ENCODE data around the gene IDS. TPM values are rescaled to one million over a fixed set of nuclear protein-coding genes. Genes with fewer than 3 reads are reported as not detected.

IDS gene
- total RNA-seq, 2 experiments from 2014 or later: 44.0 to 65.8 TPM

GRCh38 chrX:149470955-149471354 is 34.2 kb downstream of the IDS start:
- Histone ChIP-seq H3K36me3 (ENCODE audit: insufficient read depth, low read length) (no peaks in the 10 kb centered on the region), H4K20me1 (ENCODE audit: insufficient read depth, low read length) (no peaks in the 10 kb centered on the region), H3K27ac (ENCODE audit: low read depth, low read length, poor library complexity, severe bottlenecking) (no peak overlapping the region), H3K4me3 (ENCODE audit: low read depth, low read length, poor library complexity, severe bottlenecking) (no peak overlapping the region), H3K9me2 (ENCODE audit: insufficient read depth, low read length) (no peaks in the 10 kb centered on the region), H3K9me3 (ENCODE audit: low read length) (no peaks in the 10 kb centered on the region), H3K4me1 (ENCODE audit: insufficient read depth, low read length, poor library complexity, severe bottlenecking) (no peaks in the 10 kb centered on the region), H2AFZ (ENCODE audit: low read length) (peak overlapping the region; percentile 63; the same call in 1 of the 2 replicates), H3K4me2 (ENCODE audit: low read length) (peak overlapping the region; percentile 27), H3K79me2 (ENCODE audit: insufficient read depth, low read depth, low read length) (no peaks in the 10 kb centered on the region)
- BruUV-seq (replicated peaks): no TSS peak
- intact Hi-C loops (cut with micrococcal nuclease; ENCODE audit: unreplicated experiment): loop anchor here (1.0 to 10.0 kb wide), 3 partner anchors 186 to 1422 kb away; no protein-coding TSS in a partner anchor
- ChIA-PET CTCF (ENCODE audit: unreplicated experiment) (interaction anchor here (0.6 kb wide), 2 partner anchors 816 to 1337 kb away, joined by 3 read pairs; no protein-coding TSS in a partner anchor), POLR2A (interaction anchor here (0.7 kb wide), 1 partner anchor 182 kb away, joined by 3 read pairs; no protein-coding TSS in a partner anchor)
- DNase-seq (ENCODE audit: low spot score): peak; percentile 64
- peak; percentile 81 for TF ChIP-seq CTCF (conservative IDR thresholded peaks at IDR 0.05; ENCODE audit: low read length)
- TF ChIP-seq EZH2phosphoT487 (IDR thresholded peaks at IDR 0.05; ENCODE audit: borderline replicate concordance, low read depth, low read length): no peak

GRCh38 chrX:149469406-149469805 is 35.7 kb downstream of the IDS start:
- intact Hi-C loops (cut with micrococcal nuclease; ENCODE audit: unreplicated experiment): no loop called here
- Histone ChIP-seq H3K4me3 (ENCODE audit: low read depth, low read length, poor library complexity, severe bottlenecking) (no peak overlapping the region), H3K4me1 (ENCODE audit: insufficient read depth, low read length, poor library complexity, severe bottlenecking) (no peaks in the 10 kb centered on the region), H3K79me2 (ENCODE audit: insufficient read depth, low read depth, low read length) (no peaks in the 10 kb centered on the region), H2AFZ (ENCODE audit: low read length) (no peak overlapping the region), H3K36me3 (ENCODE audit: insufficient read depth, low read length) (no peaks in the 10 kb centered on the region), H3K27ac (ENCODE audit: low read depth, low read length, poor library complexity, severe bottlenecking) (no peak overlapping the region), H4K20me1 (ENCODE audit: insufficient read depth, low read length) (no peaks in the 10 kb centered on the region), H3K4me2 (ENCODE audit: low read length) (no peak overlapping the region), H3K9me2 (ENCODE audit: insufficient read depth, low read length) (no peaks in the 10 kb centered on the region), H3K9me3 (ENCODE audit: low read length) (no peaks in the 10 kb centered on the region)
- CTCF ChIA-PET (ENCODE audit: unreplicated experiment): interaction anchor here (0.5 kb wide), 1 partner anchor 34 kb away, joined by 3 read pairs; no protein-coding TSS in a partner anchor
- POLR2A ChIA-PET: no interaction called here
- no TSS peak for BruUV-seq (replicated peaks)
- TF ChIP-seq EZH2phosphoT487 (IDR thresholded peaks at IDR 0.05; ENCODE audit: borderline replicate concordance, low read depth, low read length) (no peak), CTCF (conservative IDR thresholded peaks at IDR 0.05; ENCODE audit: low read length) (no peak)
- DNase-seq (ENCODE audit: low spot score): no peak

- DNase-seq (ENCODE audit: low spot score): no peak
- Histone ChIP-seq H3K36me3 (ENCODE audit: insufficient read depth, low read length) (no peaks in the 10 kb centered on the region), H3K4me3 (ENCODE audit: low read depth, low read length, poor library complexity, severe bottlenecking) (no peak overlapping the region), H3K9me2 (ENCODE audit: insufficient read depth, low read length) (no peaks in the 10 kb centered on the region), H3K4me2 (ENCODE audit: low read length) (no peak overlapping the region), H3K4me1 (ENCODE audit: insufficient read depth, low read length, poor library complexity, severe bottlenecking) (no peaks in the 10 kb centered on the region), H3K27ac (ENCODE audit: low read depth, low read length, poor library complexity, severe bottlenecking) (no peak overlapping the region), H2AFZ (ENCODE audit: low read length) (no peak overlapping the region), H3K79me2 (ENCODE audit: insufficient read depth, low read depth, low read length) (no peaks in the 10 kb centered on the region), H3K9me3 (ENCODE audit: low read length) (no peaks in the 10 kb centered on the region), H4K20me1 (ENCODE audit: insufficient read depth, low read length) (no peaks in the 10 kb centered on the region)
- POLR2A ChIA-PET: no interaction called here
- no TSS peak for BruUV-seq (replicated peaks)
- CTCF ChIA-PET (ENCODE audit: unreplicated experiment): no interaction called here
- TF ChIP-seq EZH2phosphoT487 (IDR thresholded peaks at IDR 0.05; ENCODE audit: borderline replicate concordance, low read depth, low read length) (no peak), CTCF (conservative IDR thresholded peaks at IDR 0.05; ENCODE audit: low read length) (no peak)
- intact Hi-C loops (cut with micrococcal nuclease; ENCODE audit: unreplicated experiment): no loop called here
Observed at GRCh38 chrX:149467920-149468319, 37.2 kb downstream of the IDS start.

All from OCI-LY7 (cell line).